Tibial nerve (tissue), 4 donors: ENCODE measurements around the gene CORO2B. TPM values are rescaled to one million over a fixed set of nuclear protein-coding genes. Genes with fewer than 3 reads are reported as not detected.

Source experiments
- DNase-seq, 2 donors: peaks; one replicate each; pipeline ENCODE4 v3.0.0-alpha.2; 2019; ENCODE audit warnings: low spot score in 2 of 2
- H3K27ac ChIP-seq, 4 donors: fragments of 200-600 bp; sonication (generic) in 3 of 4; one replicate each; pipeline ENCODE4 v1.5.1; 2017 to 2019; ENCODE audit warnings: mild to moderate bottlenecking in 1 of 4
- H3K27me3 ChIP-seq, 2 donors: fragments of 200-600 bp; sonication (generic) in 1 of 2; one replicate each; pipeline versions ENCODE4 v1.5.1 to v1.6.0; 2017 to 2019
- H3K36me3 ChIP-seq, 3 donors: fragments of 200-600 bp; sonication (generic); one replicate each; pipeline ENCODE4 v1.5.1; 2018 to 2019
- H3K4me1 ChIP-seq, 4 donors: fragments of 200-600 bp; sonication (generic) in 3 of 4; one replicate each; pipeline ENCODE4 v1.5.1; 2017 to 2019
- H3K4me3 ChIP-seq, 4 donors: fragments of 200-600 bp; sonication (generic) in 3 of 4; one replicate each; pipeline ENCODE4 v1.5.1; 2017 to 2019; ENCODE audit warnings: mild to moderate bottlenecking in 1 of 4, moderate library complexity in 1 of 4
- H3K9me3 ChIP-seq, 4 donors: fragments of 200-600 bp; sonication (generic) in 3 of 4; one replicate each; pipeline ENCODE4 v1.5.1; 2017 to 2019
- CTCF ChIP-seq, 5 experiments: fragments of 200-600 bp in 3 of 5; fragments of 450-650 bp in 2 of 5; sonication (generic) in 3 of 5; IDR thresholded peaks; one replicate each; pipeline ENCODE4 v1.5.1; 2016 to 2019; ENCODE audit warnings: antibody characterized with exemption in 5 of 5, mild to moderate bottlenecking in 3 of 5, moderate library complexity in 2 of 5
- EP300 ChIP-seq, 2 donors: sonication (generic); formaldehyde crosslinking; IDR thresholded peaks; one replicate each; pipeline ENCODE4 v1.6.1; 2017; ENCODE audit warnings: antibody characterized with exemption in 2 of 2, mild to moderate bottlenecking in 1 of 2
- POLR2A ChIP-seq, 2 donors: fragments of 450-650 bp; IDR thresholded peaks; one replicate each; pipeline ENCODE4 v1.6.1; 2017; ENCODE audit warnings: antibody characterized with exemption in 2 of 2, mild to moderate bottlenecking in 2 of 2, moderate library complexity in 2 of 2
- WGBS, 2 donors: methylation state at CpG; one replicate each; pipeline ENCODE4 v1.1.5; 2018; 5-methylcytosine and 5-hydroxymethylcytosine counted together
- total RNA-seq, 4 donors: library from RNA; depleted of rRNA; stranded (reverse); fragments of >200 nt; gene quantifications; one replicate each; pipeline ENCODE4 v1.1.0, GENCODE V29; 2016

Gene CORO2B
- total RNA-seq, 4 donors from 2014 or later = 6.3 to 12.6 (median 9.6) TPM

GRCh38 chr15:68561171-68561900 is 17.5 kb upstream of the CORO2B start:
- no peak overlapping the region for H3K27ac ChIP-seq
- H3K27me3 ChIP-seq = peaks cover 0 to 11% of the 10 kb centered on the region in 2 donors
- WGBS, 2 donors = 78 to 79% methylated on average over 15 of the region's 15 CpGs
- H3K36me3 ChIP-seq = no peaks in the 10 kb centered on the region
- no peaks in the 10 kb centered on the region for H3K9me3 ChIP-seq
- DNase-seq = peak in 1 of 2 donors; percentile 3
- no peak overlapping the region for H3K4me3 ChIP-seq
- peaks cover 0 to 16% (median 4%) of the 10 kb centered on the region in 4 donors for H3K4me1 ChIP-seq
- TF ChIP-seq EP300 (IDR thresholded peaks at IDR 0.05) (no peak), POLR2A (IDR thresholded peaks at IDR 0.05) (no peak), CTCF (IDR thresholded peaks at IDR 0.05) (no peak)

GRCh38 chr15:68561901-68562300 is 16.9 kb upstream of the CORO2B start:
- Histone ChIP-seq H3K4me1 (peaks cover 0 to 16% (median 4%) of the 10 kb centered on the region in 4 donors), H3K9me3 (no peaks in the 10 kb centered on the region), H3K4me3 (no peak overlapping the region), H3K27ac (no peak overlapping the region), H3K36me3 (no peaks in the 10 kb centered on the region), H3K27me3 (peaks cover 0 to 11% of the 10 kb centered on the region in 2 donors)
- DNase-seq = no peak
- TF ChIP-seq POLR2A (IDR thresholded peaks at IDR 0.05) (no peak), EP300 (IDR thresholded peaks at IDR 0.05) (no peak), CTCF (IDR thresholded peaks at IDR 0.05) (no peak)
- 63 to 71% methylated on average over 3 of the region's 3 CpGs for WGBS, 2 donors

GRCh38 chr15:68564173-68564572 is 14.6 kb upstream of the CORO2B start:
- Histone ChIP-seq H3K36me3 (no peaks in the 10 kb centered on the region), H3K4me3 (no peak overlapping the region), H3K4me1 (peaks cover 0 to 11% (median 2%) of the 10 kb centered on the region in 4 donors), H3K27ac (no peak overlapping the region), H3K9me3 (no peaks in the 10 kb centered on the region), H3K27me3 (peaks cover 0 to 11% of the 10 kb centered on the region in 2 donors)
- no peak for DNase-seq
- WGBS, 2 donors = 95% methylated on average over 5 of the region's 5 CpGs
- no peak for TF ChIP-seq POLR2A (IDR thresholded peaks at IDR 0.05)
- TF ChIP-seq CTCF (IDR thresholded peaks at IDR 0.05) = no peak
- TF ChIP-seq EP300 (IDR thresholded peaks at IDR 0.05) = no peak

GRCh38 chr15:68565234-68565633 is 13.6 kb upstream of the CORO2B start:
- no peak for DNase-seq
- Histone ChIP-seq H3K4me1 (peaks cover 0 to under 1% (median 0%) of the 10 kb centered on the region in 4 donors), H3K36me3 (no peaks in the 10 kb centered on the region), H3K27ac (no peak overlapping the region), H3K9me3 (no peaks in the 10 kb centered on the region), H3K4me3 (no peak overlapping the region), H3K27me3 (peaks cover 0 to 11% of the 10 kb centered on the region in 2 donors)
- no peak for TF ChIP-seq CTCF (IDR thresholded peaks at IDR 0.05)
- TF ChIP-seq POLR2A (IDR thresholded peaks at IDR 0.05) = no peak
- TF ChIP-seq EP300 (IDR thresholded peaks at IDR 0.05) = no peak

- H3K27ac ChIP-seq = no peak overlapping the region
- H3K36me3 ChIP-seq = no peaks in the 10 kb centered on the region
- no peaks in the 10 kb centered on the region for H3K4me1 ChIP-seq
- no peak overlapping the region for H3K4me3 ChIP-seq
- TF ChIP-seq POLR2A (IDR thresholded peaks at IDR 0.05) = no peak
- TF ChIP-seq EP300 (IDR thresholded peaks at IDR 0.05) = no peak
- no peak for TF ChIP-seq CTCF (IDR thresholded peaks at IDR 0.05)
- no peak for DNase-seq
- no peaks in the 10 kb centered on the region for H3K9me3 ChIP-seq
- H3K27me3 ChIP-seq = peaks cover 0 to 6% of the 10 kb centered on the region in 2 donors
- WGBS, 2 donors = 86 to 88% methylated on average over 4 of the region's 4 CpGs
These were observed 13.1 kb upstream of the CORO2B start for GRCh38 chr15:68565726-68566125.
